HUES6 (cell line): ENCODE results near the gene CD44.

Experiments used
- H3K27ac ChIP-seq: 2 replicates; pipeline ENCODE4 v1.7.0; 2013; ENCODE audit warnings: low read depth, mild to moderate bottlenecking, low read length, inconsistent platforms
- H3K27me3 ChIP-seq: 2 replicates; pipeline ENCODE4 v1.6.1; 2013; ENCODE audit warnings: low read length; ENCODE audit not compliant: control insufficient read depth, insufficient read depth
- H3K36me3 ChIP-seq: 2 replicates; pipeline ENCODE4 v1.6.1; 2013; ENCODE audit warnings: low read length; ENCODE audit not compliant: control insufficient read depth, insufficient read depth
- H3K4me1 ChIP-seq: 2 replicates; pipeline ENCODE4 v1.6.1; 2013; ENCODE audit warnings: low read length; ENCODE audit not compliant: control insufficient read depth, insufficient read depth
- H3K4me3 ChIP-seq: 2 replicates; pipeline ENCODE4 v1.5.1; 2013; ENCODE audit warnings: low read depth, low read length
- H3K9ac ChIP-seq: one replicate; pipeline ENCODE4 v1.6.1; 2013; ENCODE audit warnings: mild to moderate bottlenecking, low read length
- H3K9me3 ChIP-seq: 2 replicates; pipeline ENCODE4 v1.6.1; 2013; ENCODE audit warnings: low read depth, low read length; ENCODE audit not compliant: control insufficient read depth, insufficient read depth

Gene CD44

DNA sequence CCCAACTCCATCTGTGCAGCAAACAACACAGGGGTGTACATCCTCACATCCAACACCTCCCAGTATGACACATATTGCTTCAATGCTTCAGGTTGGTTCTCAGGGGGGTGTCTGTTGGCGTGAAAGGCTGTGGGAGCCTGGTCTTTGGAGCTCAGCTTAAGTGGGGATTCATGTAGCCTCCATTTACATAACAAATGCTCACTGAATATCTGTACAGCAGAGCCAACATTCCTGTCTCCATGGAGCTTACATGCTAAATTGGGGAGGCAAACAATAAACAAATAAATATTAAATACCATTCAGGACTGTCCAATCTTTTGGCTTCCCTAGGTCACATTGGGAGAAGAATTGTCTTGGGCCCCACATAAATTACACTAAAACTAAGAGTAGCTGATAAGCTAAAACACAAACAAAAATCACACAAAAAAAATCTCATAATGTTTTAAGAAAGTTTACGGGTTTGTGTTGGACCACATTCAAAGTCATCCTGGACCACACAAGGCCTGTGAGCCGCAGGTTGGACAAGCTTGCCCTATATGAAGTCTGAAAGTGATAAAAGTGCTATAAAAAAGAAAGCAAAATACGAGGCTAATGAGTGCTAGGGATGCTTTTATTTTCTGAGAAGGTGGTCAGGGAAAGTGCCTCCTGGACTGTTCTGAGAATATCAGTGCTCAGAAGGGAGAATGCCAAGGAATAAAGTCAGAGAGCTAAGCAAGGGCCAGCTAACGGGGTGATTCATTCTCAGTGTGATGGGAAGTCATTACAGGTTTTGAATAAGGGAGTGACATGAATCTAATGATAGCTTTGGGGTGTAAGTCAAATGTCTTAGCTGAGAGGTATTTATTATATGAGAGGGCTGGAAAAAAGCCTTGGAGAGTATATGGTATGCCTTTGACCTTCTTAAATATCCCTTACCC is 41.6 kb downstream of the CD44 start:
- no peak overlapping the region for H3K9ac ChIP-seq
- H3K27ac ChIP-seq: no peak overlapping the region

DNA sequence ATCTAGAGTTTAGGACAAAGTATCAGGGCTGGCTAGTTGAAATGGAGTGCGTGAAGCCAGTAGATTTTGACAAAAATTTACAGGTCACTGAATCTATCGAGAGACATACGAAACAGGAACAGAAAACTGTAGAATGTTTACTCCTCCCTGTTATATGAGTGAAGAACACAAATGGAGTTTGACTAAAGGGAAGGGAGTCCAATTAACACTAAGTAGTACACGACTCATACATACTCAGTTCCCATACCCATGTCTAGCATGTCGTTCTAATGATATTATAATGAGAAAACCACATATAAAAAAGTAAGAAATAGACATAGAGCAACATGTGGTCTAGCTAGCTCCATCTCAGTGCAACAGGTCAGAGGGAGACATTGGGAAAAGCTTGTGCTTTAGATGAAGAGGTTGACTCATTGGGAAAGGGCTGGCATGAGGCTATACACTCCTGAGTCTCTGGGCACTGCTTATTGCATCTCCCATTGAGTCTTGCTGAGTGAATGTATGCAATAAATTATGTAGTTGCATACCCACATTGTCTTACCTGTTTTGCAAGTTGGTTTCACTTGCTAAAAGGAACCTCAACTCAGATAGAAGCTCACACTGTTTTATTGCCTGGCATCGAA is 43.5 kb downstream of the CD44 start:
- peaks cover 7% of the 10 kb centered on the region; the same call in 1 of the 2 replicates for H3K36me3 ChIP-seq
- no peaks in the 10 kb centered on the region for H3K27me3 ChIP-seq
- peaks cover 5% of the 10 kb centered on the region for H3K4me1 ChIP-seq
- no peak overlapping the region for H3K9ac ChIP-seq
- H3K4me3 ChIP-seq: no peak overlapping the region
- no peaks in the 10 kb centered on the region for H3K9me3 ChIP-seq
- H3K27ac ChIP-seq: no peak overlapping the region

More for the DNA sequence above, 41.6 kb downstream of the CD44 start:
- H3K4me1 ChIP-seq: peaks cover 5% of the 10 kb centered on the region
- no peaks in the 10 kb centered on the region for H3K9me3 ChIP-seq
- H3K4me3 ChIP-seq: no peak overlapping the region
- H3K36me3 ChIP-seq: peaks cover 10% of the 10 kb centered on the region; the same call in 1 of the 2 replicates
- H3K27me3 ChIP-seq: no peaks in the 10 kb centered on the region

DNA sequence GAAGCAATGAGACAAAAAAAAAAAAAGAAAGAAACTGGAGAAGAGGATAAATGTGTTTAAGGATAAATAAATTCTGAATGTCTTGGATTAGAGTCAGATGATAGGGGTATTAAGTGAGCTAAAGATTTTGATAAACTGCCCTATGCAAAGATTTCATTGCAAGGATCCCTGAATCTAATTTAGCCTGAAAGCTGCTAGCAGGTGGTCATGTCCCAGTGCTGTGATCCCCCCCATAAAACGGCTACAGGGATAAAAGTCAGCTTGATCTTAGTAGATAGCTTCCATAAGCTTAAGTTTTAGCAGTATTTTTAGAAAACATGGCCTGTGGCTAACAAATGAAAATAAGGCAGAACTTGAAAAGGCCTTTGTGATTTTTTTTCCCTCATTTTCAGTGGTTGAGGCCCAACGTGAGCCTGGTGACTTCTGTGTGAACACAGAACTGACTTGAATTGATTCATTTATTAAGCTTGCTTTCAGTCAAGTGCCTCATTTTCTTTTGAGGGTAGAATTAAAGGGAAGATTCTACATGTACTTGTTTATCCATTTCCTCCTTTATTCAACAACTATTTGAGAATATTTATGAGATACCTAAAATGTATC is 44.5 kb downstream of the CD44 start:
- peaks cover 5% of the 10 kb centered on the region for H3K4me1 ChIP-seq
- no peak overlapping the region for H3K9ac ChIP-seq
- no peaks in the 10 kb centered on the region for H3K9me3 ChIP-seq
- peaks cover 5% of the 10 kb centered on the region; the same call in 1 of the 2 replicates for H3K36me3 ChIP-seq
- no peak overlapping the region for H3K4me3 ChIP-seq
- no peak overlapping the region for H3K27ac ChIP-seq
- no peaks in the 10 kb centered on the region for H3K27me3 ChIP-seq

DNA sequence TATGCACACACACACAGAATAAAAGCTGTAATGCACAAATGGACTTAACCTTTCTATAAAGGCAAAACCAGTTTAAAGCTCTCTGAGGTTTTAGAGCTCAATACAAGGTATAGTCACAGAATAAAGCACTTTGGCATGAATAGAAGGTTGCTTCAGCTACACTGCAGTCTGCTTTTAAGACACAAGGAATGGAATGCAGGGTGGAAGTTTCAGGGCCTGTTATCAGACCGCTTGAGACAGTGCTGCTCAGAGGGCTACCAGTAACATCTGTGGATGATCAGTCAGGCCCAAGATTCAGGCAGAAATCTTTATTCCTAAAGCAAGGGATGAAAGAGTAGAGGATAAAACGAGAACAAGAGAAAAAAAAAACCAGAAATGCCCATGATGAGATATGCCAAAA is 46.7 kb downstream of the CD44 start:
- no peak overlapping the region for H3K4me3 ChIP-seq
- no peak overlapping the region for H3K27ac ChIP-seq
- H3K27me3 ChIP-seq: no peaks in the 10 kb centered on the region
- H3K36me3 ChIP-seq: peaks cover 14% of the 10 kb centered on the region
- no peak overlapping the region for H3K9ac ChIP-seq
- no peaks in the 10 kb centered on the region for H3K9me3 ChIP-seq
- H3K4me1 ChIP-seq: no peaks in the 10 kb centered on the region

DNA sequence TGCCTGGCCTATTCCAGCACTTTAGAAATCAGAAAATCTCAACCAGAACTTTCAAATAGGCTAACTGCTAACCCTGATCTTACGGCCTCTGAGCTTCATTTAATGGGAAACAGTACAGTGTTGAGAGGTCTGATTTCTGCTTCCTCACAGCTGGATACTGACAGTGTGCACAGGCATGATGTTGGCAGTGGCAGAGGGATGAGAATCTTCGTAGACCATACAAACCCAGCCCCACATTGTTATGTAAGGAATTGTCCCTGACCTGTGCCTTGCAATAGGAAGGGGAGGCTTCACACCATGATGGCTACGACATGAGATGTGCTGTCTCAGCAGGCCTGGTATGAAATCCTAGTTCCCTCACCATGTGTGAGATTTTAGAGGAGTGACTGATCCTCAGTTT is 49.0 kb downstream of the CD44 start:
- H3K9me3 ChIP-seq: no peaks in the 10 kb centered on the region
- H3K4me1 ChIP-seq: no peaks in the 10 kb centered on the region; the same call in 1 of the 2 replicates
- H3K4me3 ChIP-seq: no peak overlapping the region
- peaks cover 16% of the 10 kb centered on the region for H3K36me3 ChIP-seq
- H3K9ac ChIP-seq: no peak overlapping the region
- H3K27ac ChIP-seq: no peak overlapping the region
- H3K27me3 ChIP-seq: no peaks in the 10 kb centered on the region

DNA sequence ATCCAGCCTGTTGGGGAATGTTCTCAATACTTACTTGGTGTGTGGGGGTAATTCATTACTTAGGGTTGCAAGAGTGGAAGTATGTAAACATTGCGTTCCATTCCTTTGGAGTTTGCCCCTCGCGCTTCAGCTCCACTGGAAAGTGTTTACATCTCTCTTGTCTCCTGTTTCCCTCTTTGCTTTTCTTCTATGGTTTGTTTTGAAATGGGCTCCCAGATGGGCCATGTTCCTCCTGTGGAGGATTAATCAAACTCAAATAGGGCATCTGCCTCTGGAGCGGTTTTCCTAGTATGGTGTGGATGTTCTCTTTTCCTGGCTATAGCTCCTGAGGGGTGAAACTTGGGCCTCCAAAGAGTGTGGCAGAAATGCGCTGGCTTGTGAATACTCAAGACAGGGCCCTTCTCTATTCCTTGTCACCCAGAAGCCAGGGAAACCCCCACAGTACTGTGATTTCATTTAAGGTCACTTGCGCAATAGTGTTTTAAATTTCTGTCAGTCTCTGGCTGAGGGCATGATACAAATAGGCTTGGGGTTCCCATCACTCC is 51.9 kb downstream of the CD44 start:
- Histone ChIP-seq H3K4me1 (no peaks in the 10 kb centered on the region; the same call in 1 of the 2 replicates), H3K27ac (no peak overlapping the region), H3K36me3 (peaks cover 16% of the 10 kb centered on the region), H3K4me3 (no peak overlapping the region), H3K9ac (no peak overlapping the region), H3K27me3 (no peaks in the 10 kb centered on the region), H3K9me3 (no peaks in the 10 kb centered on the region)

DNA sequence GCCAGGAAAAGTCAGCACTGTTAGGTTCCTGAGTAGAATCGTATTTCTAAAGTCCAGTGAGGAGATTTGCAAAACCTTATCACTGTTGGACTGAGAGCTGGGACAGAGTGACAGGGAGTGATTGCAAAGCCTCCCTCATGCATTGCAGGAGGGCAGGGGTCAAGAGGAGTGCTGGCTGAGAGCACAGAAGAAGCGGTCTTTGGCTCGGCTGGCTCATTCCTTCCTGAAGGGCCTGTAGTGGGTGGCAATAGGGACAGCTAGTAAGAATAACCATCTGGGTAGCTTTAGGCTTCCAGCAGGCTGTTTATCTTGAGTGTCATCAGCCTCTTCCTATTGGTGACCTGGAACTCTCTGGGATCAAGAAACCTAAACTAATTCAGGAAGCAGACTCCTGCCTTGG is 53.4 kb downstream of the CD44 start:
- peaks cover 16% of the 10 kb centered on the region for H3K36me3 ChIP-seq

DNA sequence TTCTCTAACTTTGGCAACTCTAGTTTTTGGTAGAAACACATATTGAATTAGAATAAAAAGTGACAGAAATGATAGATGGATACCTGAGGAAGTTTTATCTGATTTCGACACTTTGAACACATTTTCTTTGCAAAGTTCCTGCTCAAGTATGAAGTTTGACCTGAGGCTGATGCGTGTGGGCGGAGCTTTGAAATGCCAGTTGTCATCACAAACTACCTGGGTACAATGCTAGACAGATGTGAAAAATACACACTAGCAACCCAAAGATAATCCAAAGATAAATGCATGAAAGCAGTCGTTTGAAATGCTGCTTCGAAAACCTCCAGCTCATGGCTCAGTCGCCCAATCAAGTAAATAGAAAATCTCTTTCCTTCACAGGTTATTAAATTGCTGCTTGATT is 54.8 kb downstream of the CD44 start:
- Histone ChIP-seq H3K4me1 (no peaks in the 10 kb centered on the region; the same call in 1 of the 2 replicates), H3K36me3 (peaks cover 16% of the 10 kb centered on the region), H3K27ac (no peak overlapping the region), H3K27me3 (no peaks in the 10 kb centered on the region), H3K4me3 (no peak overlapping the region), H3K9me3 (no peaks in the 10 kb centered on the region), H3K9ac (no peak overlapping the region)

More for the DNA sequence above, 53.4 kb downstream of the CD44 start:
- H3K4me1 ChIP-seq: no peaks in the 10 kb centered on the region; the same call in 1 of the 2 replicates
- no peaks in the 10 kb centered on the region for H3K9me3 ChIP-seq
- no peak overlapping the region for H3K9ac ChIP-seq
- H3K4me3 ChIP-seq: no peak overlapping the region
- no peaks in the 10 kb centered on the region for H3K27me3 ChIP-seq
- H3K27ac ChIP-seq: no peak overlapping the region

DNA sequence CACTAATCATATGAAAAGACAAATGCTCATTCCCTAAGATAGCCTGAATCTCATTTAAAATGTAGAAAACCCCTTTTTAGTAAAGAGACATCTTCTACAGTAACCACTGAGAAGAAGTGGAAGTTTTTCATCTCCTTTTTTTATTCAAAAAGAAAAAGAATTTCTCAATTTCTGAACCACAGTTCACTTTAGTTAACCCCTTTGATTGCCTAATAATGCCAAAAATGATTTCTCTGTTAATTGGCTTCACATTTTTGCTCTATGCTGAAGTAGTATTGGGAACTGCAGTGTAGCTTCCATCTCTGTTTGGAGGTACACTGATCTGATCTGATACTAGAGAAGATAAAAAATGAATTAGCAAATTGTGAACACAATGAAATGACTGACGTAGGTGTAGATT is 58.3 kb downstream of the CD44 start:
- H3K36me3 ChIP-seq: peaks cover 3% of the 10 kb centered on the region; the same call in 1 of the 2 replicates
- H3K9ac ChIP-seq: no peak overlapping the region
- H3K27ac ChIP-seq: no peak overlapping the region
- H3K4me3 ChIP-seq: no peak overlapping the region
- no peaks in the 10 kb centered on the region for H3K27me3 ChIP-seq
- H3K9me3 ChIP-seq: no peaks in the 10 kb centered on the region
- H3K4me1 ChIP-seq: no peaks in the 10 kb centered on the region; the same call in 1 of the 2 replicates

DNA sequence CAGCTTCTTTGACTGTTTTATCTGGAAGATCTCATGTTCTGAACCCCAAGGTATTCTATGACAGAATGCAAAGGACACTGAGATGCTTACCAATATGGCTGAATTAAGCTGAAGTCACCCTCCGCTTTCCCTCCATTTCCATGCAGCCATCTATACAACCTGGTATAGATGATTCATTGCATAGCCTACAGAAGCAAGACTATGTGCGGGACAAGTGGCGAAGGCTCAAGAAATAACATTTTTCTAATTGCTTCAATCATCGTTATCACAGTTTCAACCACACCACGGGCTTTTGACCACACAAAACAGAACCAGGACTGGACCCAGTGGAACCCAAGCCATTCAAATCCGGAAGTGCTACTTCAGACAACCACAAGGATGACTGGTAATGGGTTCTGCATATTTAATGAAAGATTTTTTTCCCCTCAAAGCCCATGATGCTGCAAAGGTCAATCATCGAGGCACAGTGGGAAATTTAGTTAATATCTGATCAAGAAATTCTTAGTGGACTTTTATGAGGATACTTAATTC is 61.9 kb downstream of the CD44 start:
- Histone ChIP-seq H3K27me3 (no peaks in the 10 kb centered on the region), H3K4me1 (peaks cover 7% of the 10 kb centered on the region; the same call in 1 of the 2 replicates), H3K9ac (no peak overlapping the region), H3K9me3 (no peaks in the 10 kb centered on the region), H3K27ac (no peak overlapping the region), H3K36me3 (peaks cover 11% of the 10 kb centered on the region), H3K4me3 (no peak overlapping the region)
